Activated naive CD8-positive, alpha-beta T cell treated with anti-CD3 and anti-CD28 coated beads, Interleukin-2, amount 50 U/mL, for 16 hours (primary cell): Measurements from ENCODE around the gene RUFY4.

Experiments used
- DNase-seq: peaks from one replicate; pipeline ENCODE4 v3.0.0-alpha.2; 2020; ENCODE audit warnings: low read depth, low spot score

The RUFY4 gene

GRCh38 chr2:218060118-218060517 lies 8.9 kb upstream of the RUFY4 start:
- no peak for DNase-seq

GRCh38 chr2:218060950-218061660 lies 7.9 kb upstream of the RUFY4 start:
- DNase-seq: no peak

- DNase-seq: no peak
Measured at GRCh38 chr2:218063486-218063885, 5.6 kb upstream of the RUFY4 start.

- no peak for DNase-seq
Measured at GRCh38 chr2:218063896-218064295, 5.2 kb upstream of the RUFY4 start.

GRCh38 chr2:218065239-218066006 lies 3.6 kb upstream of the RUFY4 start:
- DNase-seq: no peak

GRCh38 chr2:218066926-218067515 lies 2.0 kb upstream of the RUFY4 start:
- no peak for DNase-seq

- DNase-seq: no peak
Measured at GRCh38 chr2:218067523-218067922, 1.5 kb upstream of the RUFY4 start.

- DNase-seq: no peak
Measured at GRCh38 chr2:218069606-218070300, 700 bp downstream of the RUFY4 start.

GRCh38 chr2:218070587-218070986 lies 1.5 kb downstream of the RUFY4 start:
- no peak for DNase-seq

- no peak for DNase-seq
Measured at GRCh38 chr2:218071218-218071937, 2.3 kb downstream of the RUFY4 start.

- DNase-seq: no peak
Measured at GRCh38 chr2:218072002-218072401, 2.9 kb downstream of the RUFY4 start.

- DNase-seq: no peak
Measured at GRCh38 chr2:218072478-218073024, 3.5 kb downstream of the RUFY4 start.

GRCh38 chr2:218073185-218073584 lies 4.1 kb downstream of the RUFY4 start:
- no peak for DNase-seq

GRCh38 chr2:218074031-218074430 lies 5.0 kb downstream of the RUFY4 start:
- no peak for DNase-seq

GRCh38 chr2:218075975-218076811 lies 7.1 kb downstream of the RUFY4 start:
- DNase-seq: no peak

GRCh38 chr2:218077464-218078216 lies 8.6 kb downstream of the RUFY4 start:
- DNase-seq: no peak

- no peak for DNase-seq
Measured at GRCh38 chr2:218079943-218080913, 11.2 kb downstream of the RUFY4 start.

- DNase-seq: no peak
Measured at GRCh38 chr2:218081063-218081462, 12.0 kb downstream of the RUFY4 start.
